ENCODE data around the gene C1orf21.

C1orf21 gene

DNA sequence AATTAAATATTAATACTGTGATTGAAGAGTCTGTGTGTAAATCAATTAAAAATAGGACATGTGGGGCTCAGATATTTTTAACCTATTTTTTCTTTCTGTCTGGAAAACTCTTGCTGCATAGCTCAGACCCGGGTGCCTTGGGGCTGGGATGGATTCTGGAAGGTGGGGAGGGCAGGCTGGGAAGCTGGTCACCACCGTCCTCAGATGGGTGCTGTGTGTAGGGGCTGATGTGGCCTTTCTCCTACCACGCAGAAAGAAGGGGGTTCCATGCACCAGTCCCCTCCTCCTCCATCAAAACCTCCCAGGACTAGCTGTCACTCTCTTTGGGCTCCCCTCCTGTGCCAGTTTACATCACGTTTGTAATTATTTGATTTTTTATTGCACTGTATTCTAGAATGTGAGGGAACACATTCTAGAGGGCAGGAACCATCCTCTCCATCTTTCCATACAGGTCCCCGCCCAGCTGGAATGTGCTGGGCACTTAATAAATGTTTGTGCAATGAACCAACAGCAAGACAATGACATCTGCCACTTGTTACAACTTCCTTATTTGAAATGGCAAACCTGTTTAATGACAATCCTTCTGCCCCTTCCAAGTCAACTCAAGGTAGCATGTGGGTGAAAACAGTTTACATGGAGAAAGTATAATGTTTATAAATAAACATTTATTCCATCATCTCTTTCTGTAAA, 263.5 kb downstream of the C1orf21 start:
- no peaks in the 10 kb centered on the region for H3K27me3 ChIP-seq (ENCODE audit: control insufficient read depth, insufficient read depth, low read length)
- no peak overlapping the region for H3K4me2 ChIP-seq (ENCODE audit: low read length)
- no peak overlapping the region for H3K4me3 ChIP-seq (ENCODE audit: low read depth, low read length)
- H3K4me1 ChIP-seq, result no peaks in the 10 kb centered on the region
- H3K79me2 ChIP-seq, result no peaks in the 10 kb centered on the region
- no peak overlapping the region for H3K9ac ChIP-seq
- H3K9me3 ChIP-seq (ENCODE audit: control insufficient read depth, low read length), result no peaks in the 10 kb centered on the region
- TF ChIP-seq, protein P1, sequence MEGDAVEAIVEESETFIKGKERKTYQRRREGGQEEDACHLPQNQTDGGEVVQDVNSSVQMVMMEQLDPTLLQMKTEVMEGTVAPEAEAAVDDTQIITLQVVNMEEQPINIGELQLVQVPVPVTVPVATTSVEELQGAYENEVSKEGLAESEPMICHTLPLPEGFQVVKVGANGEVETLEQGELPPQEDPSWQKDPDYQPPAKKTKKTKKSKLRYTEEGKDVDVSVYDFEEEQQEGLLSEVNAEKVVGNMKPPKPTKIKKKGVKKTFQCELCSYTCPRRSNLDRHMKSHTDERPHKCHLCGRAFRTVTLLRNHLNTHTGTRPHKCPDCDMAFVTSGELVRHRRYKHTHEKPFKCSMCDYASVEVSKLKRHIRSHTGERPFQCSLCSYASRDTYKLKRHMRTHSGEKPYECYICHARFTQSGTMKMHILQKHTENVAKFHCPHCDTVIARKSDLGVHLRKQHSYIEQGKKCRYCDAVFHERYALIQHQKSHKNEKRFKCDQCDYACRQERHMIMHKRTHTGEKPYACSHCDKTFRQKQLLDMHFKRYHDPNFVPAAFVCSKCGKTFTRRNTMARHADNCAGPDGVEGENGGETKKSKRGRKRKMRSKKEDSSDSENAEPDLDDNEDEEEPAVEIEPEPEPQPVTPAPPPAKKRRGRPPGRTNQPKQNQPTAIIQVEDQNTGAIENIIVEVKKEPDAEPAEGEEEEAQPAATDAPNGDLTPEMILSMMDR (IDR thresholded peaks at IDR 0.05), result no peak
- no peak overlapping the region for H2AFZ ChIP-seq
- no peaks in the 10 kb centered on the region for H3K36me3 ChIP-seq (ENCODE audit: control insufficient read depth, insufficient read depth, low read length)
- H3K27ac ChIP-seq, result no peak overlapping the region

DNA sequence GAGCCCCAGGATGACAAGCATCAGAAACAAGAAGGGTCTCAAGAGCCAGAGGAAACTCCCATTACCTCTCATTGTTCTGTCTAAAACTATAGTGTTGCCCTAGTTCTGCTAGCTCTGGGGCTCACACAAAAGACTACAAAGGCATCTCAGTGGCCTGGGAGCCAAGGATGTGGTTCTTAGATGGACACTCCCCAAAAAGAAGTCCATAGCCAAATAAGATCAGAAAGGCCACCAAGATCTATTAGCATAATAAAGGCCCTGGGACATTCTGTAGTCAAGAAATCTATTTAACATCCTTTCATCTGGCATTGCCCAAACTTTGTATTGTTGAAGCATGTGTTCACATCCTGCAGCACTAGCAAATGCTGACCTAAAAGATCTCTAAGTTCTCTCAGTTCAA, 268.4 kb downstream of the C1orf21 start:
- no peak overlapping the region for H3K27ac ChIP-seq
- no peaks in the 10 kb centered on the region for H3K9me3 ChIP-seq (ENCODE audit: control insufficient read depth, low read length)
- H3K9ac ChIP-seq, result no peak overlapping the region
- no peaks in the 10 kb centered on the region for H3K4me1 ChIP-seq
- no peaks in the 10 kb centered on the region for H3K36me3 ChIP-seq (ENCODE audit: control insufficient read depth, insufficient read depth, low read length)
- no peak overlapping the region for H2AFZ ChIP-seq
- no peaks in the 10 kb centered on the region for H3K27me3 ChIP-seq (ENCODE audit: control insufficient read depth, insufficient read depth, low read length)
- TF ChIP-seq, protein P1 (IDR thresholded peaks at IDR 0.05), result no peak
- no peak overlapping the region for H3K4me3 ChIP-seq (ENCODE audit: low read depth, low read length)
- H3K79me2 ChIP-seq, result no peaks in the 10 kb centered on the region
- no peak overlapping the region for H3K4me2 ChIP-seq (ENCODE audit: low read length)

DNA sequence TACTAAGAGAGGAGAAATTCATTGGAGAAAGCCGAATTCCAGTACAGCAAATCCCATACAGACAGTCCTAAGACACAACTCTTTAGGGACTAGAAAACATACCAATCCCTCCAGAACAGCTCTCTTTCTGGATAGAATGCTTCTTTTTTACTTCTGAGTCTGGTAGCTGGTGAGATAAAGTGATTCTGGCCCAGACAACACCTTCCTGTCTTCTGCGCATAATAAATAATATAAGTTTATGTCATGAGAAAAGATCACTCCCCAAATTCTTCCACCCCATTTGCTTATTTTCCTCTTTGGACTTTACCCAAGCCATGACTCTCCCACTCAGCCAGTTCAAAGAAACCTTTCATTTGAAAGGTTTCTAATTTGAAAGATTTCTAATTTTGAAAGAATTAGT, 269.4 kb downstream of the C1orf21 start:
- no peak overlapping the region for H3K4me3 ChIP-seq (ENCODE audit: low read depth, low read length)
- H3K9ac ChIP-seq, result no peak overlapping the region
- no peak overlapping the region for H3K27ac ChIP-seq
- no peak overlapping the region for H3K4me2 ChIP-seq (ENCODE audit: low read length)
- H2AFZ ChIP-seq, result no peak overlapping the region
- H3K36me3 ChIP-seq (ENCODE audit: control insufficient read depth, insufficient read depth, low read length), result no peaks in the 10 kb centered on the region
- H3K27me3 ChIP-seq (ENCODE audit: control insufficient read depth, insufficient read depth, low read length), result no peaks in the 10 kb centered on the region
- H3K4me1 ChIP-seq, result no peaks in the 10 kb centered on the region
- H3K79me2 ChIP-seq, result no peaks in the 10 kb centered on the region
- H3K9me3 ChIP-seq (ENCODE audit: control insufficient read depth, low read length), result no peaks in the 10 kb centered on the region
- TF ChIP-seq, protein P1 (IDR thresholded peaks at IDR 0.05), result no peak

DNA sequence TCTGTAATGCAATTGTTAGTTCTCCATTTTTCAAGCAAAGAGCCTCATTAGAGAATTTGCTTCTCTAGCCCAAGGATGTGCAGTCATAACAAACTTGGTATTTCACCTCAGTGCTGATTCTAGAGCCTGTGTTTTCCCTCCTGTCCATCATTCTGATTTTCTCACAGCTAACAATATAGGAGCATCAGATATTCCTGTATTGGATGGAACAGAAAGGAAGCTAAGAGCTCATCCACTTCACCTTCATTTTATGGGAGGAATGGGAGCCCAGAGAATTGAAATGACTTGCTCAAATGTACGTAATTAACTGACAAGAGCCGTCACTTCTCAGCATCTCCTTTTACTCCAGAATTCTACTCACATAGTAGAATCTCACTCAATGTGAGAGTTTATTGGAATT, 271.2 kb downstream of the C1orf21 start:
- Histone ChIP-seq H2AFZ (no peak overlapping the region), H3K9me3 (ENCODE audit: control insufficient read depth, low read length) (no peaks in the 10 kb centered on the region), H3K79me2 (no peaks in the 10 kb centered on the region), H3K4me1 (no peaks in the 10 kb centered on the region), H3K36me3 (ENCODE audit: control insufficient read depth, insufficient read depth, low read length) (no peaks in the 10 kb centered on the region), H3K27me3 (ENCODE audit: control insufficient read depth, insufficient read depth, low read length) (no peaks in the 10 kb centered on the region), H3K4me3 (ENCODE audit: low read depth, low read length) (no peak overlapping the region), H3K27ac (no peak overlapping the region), H3K9ac (no peak overlapping the region), H3K4me2 (ENCODE audit: low read length) (no peak overlapping the region)
- TF ChIP-seq, protein P1 (IDR thresholded peaks at IDR 0.05), result no peak

All from parathyroid adenoma (tissue), 2 donors.